ENCODE data around the gene MED12. TPM values are rescaled to one million over a fixed set of nuclear protein-coding genes. Genes with fewer than 3 reads are reported as not detected.

MED12 gene
- total and polyA plus RNA-seq, 2 donors (not counting 1 experiment from before 2014, with no cell fraction given): 34.1 to 123 TPM

GRCh38 chrX:71111921-71112431, 6.4 kb upstream of the MED12 start:
- Histone ChIP-seq H3K4me2 (replicated peaks; ENCODE audit: low read depth, low read length, poor library complexity, severe bottlenecking) (peak overlapping the region; percentile 85), H2AFZ (ENCODE audit: insufficient read depth, low read depth, low read length, poor library complexity, severe bottlenecking) (peak overlapping the region; percentile 46), H3K4me1 (ENCODE audit: control insufficient read depth in 2 of 2, insufficient read depth in 2 of 2, low read length in 2 of 2) (peaks cover 50 to 59% of the 10 kb centered on the region in 2 donors), H3K79me2 (ENCODE audit: control insufficient read depth, insufficient read depth, low read length) (peaks cover 56% of the 10 kb centered on the region), H4K20me1 (ENCODE audit: control insufficient read depth, insufficient read depth, low read length, poor library complexity, severe bottlenecking) (no peaks in the 10 kb centered on the region), H3K36me3 (replicated peaks in 1 of 2; ENCODE audit: control extremely low read depth in 1 of 2, control insufficient read depth in 1 of 2, extremely low read depth in 1 of 2, insufficient read depth in 2 of 2, low read length in 1 of 2) (peaks cover 0 to 31% of the 10 kb centered on the region in 2 experiments), H3K27me3 (replicated peaks in 1 of 4; ENCODE audit: control extremely low read depth in 1 of 4, control insufficient read depth in 3 of 4, insufficient read depth in 4 of 4, low read length in 3 of 4) (no peaks in the 10 kb centered on the region), H3K9ac (ENCODE audit: low read length) (peak overlapping the region; percentile 86), H3K9me3 (ENCODE audit: control extremely low read depth in 1 of 3, control insufficient read depth in 2 of 3, insufficient read depth in 1 of 3, low read length in 2 of 3) (no peaks in the 10 kb centered on the region), H3K27ac (ENCODE audit: low read length in 2 of 2) (peak overlapping the region; percentile 98), H3K4me3 (ENCODE audit: control extremely low read depth in 1 of 5, extremely low read depth in 1 of 5, insufficient read depth in 1 of 5, low read depth in 2 of 5, low read length in 4 of 5) (peak overlapping the region; percentile 75 to 90 (median 82))
- DNase-seq (no peak), ATAC-seq (ENCODE audit: low read depth) (peak; percentile 40)
- H3K27me3 Mint-ChIP-seq: no peaks in the 10 kb centered on the region
- 0% methylated on average over 2 of the region's 5 CpGs for WGBS (ENCODE audit: insufficient coverage)
- no peak for TF ChIP-seq EZH2 (IDR thresholded peaks at IDR 0.05; ENCODE audit: borderline replicate concordance, insufficient read depth, low read depth, low read length, poor library complexity, severe bottlenecking)
- H3K4me1 Mint-ChIP-seq: peaks cover 59% of the 10 kb centered on the region
- intact Hi-C loops (cut with micrococcal nuclease): loop anchor here (1.0 to 5.0 kb wide), 5 partner anchors 9 to 142 kb away; partner anchors contain the start of genes SNX12 and ZMYM3
- H3K27ac Mint-ChIP-seq: peak overlapping the region; percentile 99
- ChIA-PET CTCF (interaction anchor here (1.0 to 4.7 kb wide), 6 partner anchors 9 to 18 kb away, joined by 4 to 33 read pairs (median 6); partner anchors contain the start of gene FOXO4), POLR2A (interaction anchor here (0.6 to 3.4 kb wide), 8 partner anchors 10 to 254 kb away, joined by 3 to 29 read pairs (median 3); partner anchors contain the start of genes TAF1 and ZMYM3)
- H3K9me3 Mint-ChIP-seq (ENCODE audit: insufficient read depth): no peaks in the 10 kb centered on the region
- H3K4me3 Mint-ChIP-seq: peak overlapping the region; percentile 98

GRCh38 chrX:71117358-71117757, 1.0 kb upstream of the MED12 start:
- peak overlapping the region; percentile 75 for H3K4me2 ChIP-seq (replicated peaks; ENCODE audit: low read depth, low read length, poor library complexity, severe bottlenecking)
- ATAC-seq (ENCODE audit: low read depth) (no peak), DNase-seq (no peak)
- no peaks in the 10 kb centered on the region for H3K27me3 ChIP-seq (replicated peaks in 1 of 4; ENCODE audit: control extremely low read depth in 1 of 4, control insufficient read depth in 3 of 4, insufficient read depth in 4 of 4, low read length in 3 of 4)
- WGBS (ENCODE audit: insufficient coverage): 100% methylated on average over 1 of the region's 10 CpGs
- no peak overlapping the region for H3K4me3 Mint-ChIP-seq
- peaks cover 35% of the 10 kb centered on the region for H3K79me2 ChIP-seq (ENCODE audit: control insufficient read depth, insufficient read depth, low read length)
- peak overlapping the region; percentile 53 for H3K27ac Mint-ChIP-seq
- no peak overlapping the region for H3K9ac ChIP-seq (ENCODE audit: low read length)
- H3K9me3 Mint-ChIP-seq (ENCODE audit: insufficient read depth): no peaks in the 10 kb centered on the region
- H4K20me1 ChIP-seq (ENCODE audit: control insufficient read depth, insufficient read depth, low read length, poor library complexity, severe bottlenecking): no peaks in the 10 kb centered on the region
- ChIA-PET CTCF (interaction anchor here (0.8 to 3.0 kb wide), 5 partner anchors 12 to 51 kb away, joined by 3 to 25 read pairs (median 8); partner anchors contain the start of gene FOXO4), POLR2A (interaction anchor here (1.3 kb wide), 1 partner anchor 14 kb away, joined by 3 read pairs; no protein-coding TSS in a partner anchor)
- intact Hi-C loops (cut with micrococcal nuclease): no loop called here
- peaks cover 0 to 16% of the 10 kb centered on the region in 2 experiments for H3K36me3 ChIP-seq (replicated peaks in 1 of 2; ENCODE audit: control extremely low read depth in 1 of 2, control insufficient read depth in 1 of 2, extremely low read depth in 1 of 2, insufficient read depth in 2 of 2, low read length in 1 of 2)
- H3K4me3 ChIP-seq (ENCODE audit: control extremely low read depth in 1 of 5, extremely low read depth in 1 of 5, insufficient read depth in 1 of 5, low read depth in 2 of 5, low read length in 4 of 5): peak overlapping the region in 1 of 5 experiments; percentile 74
- H3K9me3 ChIP-seq (ENCODE audit: control extremely low read depth in 1 of 3, control insufficient read depth in 2 of 3, insufficient read depth in 1 of 3, low read length in 2 of 3): no peaks in the 10 kb centered on the region
- peaks cover 25 to 36% of the 10 kb centered on the region in 2 donors for H3K4me1 ChIP-seq (ENCODE audit: control insufficient read depth in 2 of 2, insufficient read depth in 2 of 2, low read length in 2 of 2)
- H3K27me3 Mint-ChIP-seq: no peaks in the 10 kb centered on the region
- TF ChIP-seq EZH2 (IDR thresholded peaks at IDR 0.05; ENCODE audit: borderline replicate concordance, insufficient read depth, low read depth, low read length, poor library complexity, severe bottlenecking) (no peak), CTCF (IDR thresholded peaks at IDR 0.05) (no peak)
- H2AFZ ChIP-seq (ENCODE audit: insufficient read depth, low read depth, low read length, poor library complexity, severe bottlenecking): no peak overlapping the region
- H3K4me1 Mint-ChIP-seq: peaks cover 24% of the 10 kb centered on the region
- peak overlapping the region; percentile 85 to 90 for H3K27ac ChIP-seq (ENCODE audit: low read length in 2 of 2)

All from B cell (primary cell).